Erythroblast (primary cell): Measurements from ENCODE around the gene CTNNA1.

Source experiments
- GATA1 ChIP-seq: IDR thresholded peaks from 2 replicates; pipeline ENCODE4 v1.6.1; 2011; ENCODE audit warnings: low read depth, mild to moderate bottlenecking, control low read depth, low read length, moderate library complexity
- POLR2A ChIP-seq: IDR thresholded peaks from 2 replicates; pipeline ENCODE4 v1.6.1; 2011; ENCODE audit warnings: mild to moderate bottlenecking, low read length

DNA sequence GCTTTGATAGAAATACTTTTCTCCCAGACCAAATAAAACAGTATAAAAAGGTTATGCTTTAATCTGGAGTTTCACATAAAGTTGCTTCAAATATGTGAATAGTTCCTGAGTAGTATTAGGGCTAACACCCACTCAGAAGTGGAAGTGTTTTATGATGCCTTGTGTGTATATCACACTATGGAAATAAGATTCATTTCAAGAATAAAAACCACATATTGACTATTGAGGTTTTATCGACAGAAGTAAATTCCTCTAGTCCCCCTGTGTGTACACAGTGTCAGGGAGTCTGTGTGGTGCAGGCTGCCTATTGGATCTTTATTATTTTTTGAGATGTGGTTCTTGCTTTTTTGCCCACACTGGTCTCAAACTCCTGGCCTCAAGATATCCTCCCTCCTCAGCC is 142.7 kb downstream of the CTNNA1 start:
- TF ChIP-seq POLR2A (no peak), GATA1 (no peak)
